GM23338 (cell line): ENCODE measurements around the gene ZNF865.

Source experiments
- CREB1 ChIP-seq: fragments of 250-450 bp; sonication (Bioruptor Pico); IDR thresholded peaks from 2 replicates; pipeline ENCODE4 v1.5.0; 2020; ENCODE audit warnings: low read depth, mild to moderate bottlenecking, moderate library complexity
- EZH2 ChIP-seq: fragments of 200-600 bp; sonication (generic); IDR thresholded peaks from one replicate; pipeline ENCODE4 v1.8.0; 2017; ENCODE audit warnings: antibody characterized with exemption, mild to moderate bottlenecking, low read depth; ENCODE audit not compliant: unreplicated experiment
- EZH2phosphoT487 ChIP-seq: fragments of 200-600 bp; sonication (generic); IDR thresholded peaks from one replicate; pipeline ENCODE4 v1.8.1; 2018; ENCODE audit warnings: antibody characterized with exemption; ENCODE audit not compliant: unreplicated experiment
- JUNB ChIP-seq: IDR thresholded peaks from one replicate; pipeline ENCODE4 v1.6.1; 2016; ENCODE audit warnings: antibody characterized with exemption; ENCODE audit not compliant: unreplicated experiment
- NANOG ChIP-seq: IDR thresholded peaks from 2 replicates; pipeline ENCODE4 v1.6.1; 2016; ENCODE audit warnings: antibody characterized with exemption, borderline replicate concordance
- POLR2AphosphoS5 ChIP-seq: IDR thresholded peaks from 2 replicates; pipeline ENCODE4 v1.6.1; 2016; ENCODE audit warnings: antibody characterized with exemption, low read depth
- STAT1 ChIP-seq: IDR thresholded peaks from one replicate; pipeline ENCODE4 v1.6.1; 2016; ENCODE audit warnings: antibody characterized with exemption; ENCODE audit not compliant: unreplicated experiment
- ZNF114 ChIP-seq: fragments of 250-450 bp; sonication (Bioruptor Pico); IDR thresholded peaks from 2 replicates; pipeline ENCODE4 v1.5.0; 2020; ENCODE audit warnings: mild to moderate bottlenecking, moderate library complexity
- ZNF331 ChIP-seq: fragments of 250-450 bp; sonication (Bioruptor Pico); IDR thresholded peaks from 2 replicates; pipeline ENCODE4 v1.5.0; 2020; ENCODE audit warnings: low read depth, mild to moderate bottlenecking, moderate library complexity
- TF ChIP-seq, protein P1 (sequence below), 2 experiments: fragments of 200-600 bp in 1 of 2; sonication (generic) in 1 of 2; conservative IDR thresholded peaks; 2 replicates each; pipeline versions ENCODE4 v1.5.1 to v1.6.1; 2016 to 2017; ENCODE audit warnings: antibody characterized with exemption in 2 of 2, low read depth in 2 of 2, mild to moderate bottlenecking in 2 of 2, moderate library complexity in 1 of 2
- TF ChIP-seq, protein P2 (sequence below): IDR thresholded peaks from one replicate; pipeline ENCODE4 v1.6.1; 2018; ENCODE audit warnings: antibody characterized with exemption; ENCODE audit not compliant: unreplicated experiment
- TF ChIP-seq, protein P3 (sequence below): fragments of 250-450 bp; sonication (Bioruptor Pico); IDR thresholded peaks from 2 replicates; pipeline ENCODE4 v1.5.0; 2020; ENCODE audit warnings: mild to moderate bottlenecking, moderate library complexity

DNA sequence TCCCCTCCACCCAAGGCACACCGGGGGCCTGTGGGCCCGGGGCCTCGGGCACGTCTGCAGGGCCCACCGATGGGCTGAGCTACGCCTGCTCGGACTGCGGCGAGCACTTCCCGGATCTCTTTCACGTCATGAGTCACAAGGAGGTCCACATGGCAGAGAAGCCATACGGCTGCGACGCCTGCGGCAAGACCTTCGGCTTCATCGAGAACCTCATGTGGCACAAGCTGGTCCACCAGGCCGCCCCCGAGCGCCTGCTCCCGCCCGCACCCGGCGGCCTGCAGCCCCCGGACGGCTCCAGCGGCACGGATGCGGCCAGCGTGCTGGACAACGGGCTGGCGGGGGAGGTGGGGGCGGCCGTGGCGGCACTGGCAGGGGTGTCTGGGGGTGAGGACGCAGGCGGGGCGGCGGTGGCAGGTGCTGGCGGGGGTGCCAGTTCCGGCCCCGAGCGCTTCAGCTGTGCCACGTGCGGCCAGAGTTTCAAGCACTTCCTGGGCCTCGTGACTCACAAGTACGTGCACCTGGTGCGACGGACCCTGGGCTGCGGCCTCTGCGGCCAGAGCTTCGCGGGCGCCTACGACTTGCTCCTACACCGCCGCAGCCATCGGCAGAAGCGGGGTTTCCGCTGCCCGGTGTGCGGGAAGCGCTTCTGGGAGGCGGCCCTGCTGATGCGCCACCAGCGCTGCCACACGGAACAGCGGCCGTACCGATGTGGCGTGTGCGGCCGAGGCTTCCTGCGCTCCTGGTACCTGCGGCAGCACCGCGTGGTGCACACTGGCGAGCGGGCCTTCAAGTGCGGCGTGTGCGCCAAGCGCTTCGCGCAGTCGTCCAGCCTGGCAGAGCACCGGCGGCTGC is 10.3 kb downstream of the ZNF865 start:
- TF ChIP-seq, protein P1, sequence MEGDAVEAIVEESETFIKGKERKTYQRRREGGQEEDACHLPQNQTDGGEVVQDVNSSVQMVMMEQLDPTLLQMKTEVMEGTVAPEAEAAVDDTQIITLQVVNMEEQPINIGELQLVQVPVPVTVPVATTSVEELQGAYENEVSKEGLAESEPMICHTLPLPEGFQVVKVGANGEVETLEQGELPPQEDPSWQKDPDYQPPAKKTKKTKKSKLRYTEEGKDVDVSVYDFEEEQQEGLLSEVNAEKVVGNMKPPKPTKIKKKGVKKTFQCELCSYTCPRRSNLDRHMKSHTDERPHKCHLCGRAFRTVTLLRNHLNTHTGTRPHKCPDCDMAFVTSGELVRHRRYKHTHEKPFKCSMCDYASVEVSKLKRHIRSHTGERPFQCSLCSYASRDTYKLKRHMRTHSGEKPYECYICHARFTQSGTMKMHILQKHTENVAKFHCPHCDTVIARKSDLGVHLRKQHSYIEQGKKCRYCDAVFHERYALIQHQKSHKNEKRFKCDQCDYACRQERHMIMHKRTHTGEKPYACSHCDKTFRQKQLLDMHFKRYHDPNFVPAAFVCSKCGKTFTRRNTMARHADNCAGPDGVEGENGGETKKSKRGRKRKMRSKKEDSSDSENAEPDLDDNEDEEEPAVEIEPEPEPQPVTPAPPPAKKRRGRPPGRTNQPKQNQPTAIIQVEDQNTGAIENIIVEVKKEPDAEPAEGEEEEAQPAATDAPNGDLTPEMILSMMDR (conservative IDR thresholded peaks at IDR 0.05; ENCODE audit: low read depth in 2 of 2), result no peak
- TF ChIP-seq EZH2 (no peak), JUNB (no peak), POLR2AphosphoS5 (no peak), ZNF114 (CRISPR knock-in tag) (no peak), NANOG (no peak), STAT1 (no peak), EZH2phosphoT487 (no peak), CREB1 (CRISPR knock-in tag) (no peak), ZNF331 (no peak)
- TF ChIP-seq, protein P2, sequence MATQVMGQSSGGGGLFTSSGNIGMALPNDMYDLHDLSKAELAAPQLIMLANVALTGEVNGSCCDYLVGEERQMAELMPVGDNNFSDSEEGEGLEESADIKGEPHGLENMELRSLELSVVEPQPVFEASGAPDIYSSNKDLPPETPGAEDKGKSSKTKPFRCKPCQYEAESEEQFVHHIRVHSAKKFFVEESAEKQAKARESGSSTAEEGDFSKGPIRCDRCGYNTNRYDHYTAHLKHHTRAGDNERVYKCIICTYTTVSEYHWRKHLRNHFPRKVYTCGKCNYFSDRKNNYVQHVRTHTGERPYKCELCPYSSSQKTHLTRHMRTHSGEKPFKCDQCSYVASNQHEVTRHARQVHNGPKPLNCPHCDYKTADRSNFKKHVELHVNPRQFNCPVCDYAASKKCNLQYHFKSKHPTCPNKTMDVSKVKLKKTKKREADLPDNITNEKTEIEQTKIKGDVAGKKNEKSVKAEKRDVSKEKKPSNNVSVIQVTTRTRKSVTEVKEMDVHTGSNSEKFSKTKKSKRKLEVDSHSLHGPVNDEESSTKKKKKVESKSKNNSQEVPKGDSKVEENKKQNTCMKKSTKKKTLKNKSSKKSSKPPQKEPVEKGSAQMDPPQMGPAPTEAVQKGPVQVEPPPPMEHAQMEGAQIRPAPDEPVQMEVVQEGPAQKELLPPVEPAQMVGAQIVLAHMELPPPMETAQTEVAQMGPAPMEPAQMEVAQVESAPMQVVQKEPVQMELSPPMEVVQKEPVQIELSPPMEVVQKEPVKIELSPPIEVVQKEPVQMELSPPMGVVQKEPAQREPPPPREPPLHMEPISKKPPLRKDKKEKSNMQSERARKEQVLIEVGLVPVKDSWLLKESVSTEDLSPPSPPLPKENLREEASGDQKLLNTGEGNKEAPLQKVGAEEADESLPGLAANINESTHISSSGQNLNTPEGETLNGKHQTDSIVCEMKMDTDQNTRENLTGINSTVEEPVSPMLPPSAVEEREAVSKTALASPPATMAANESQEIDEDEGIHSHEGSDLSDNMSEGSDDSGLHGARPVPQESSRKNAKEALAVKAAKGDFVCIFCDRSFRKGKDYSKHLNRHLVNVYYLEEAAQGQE, result no peak
- TF ChIP-seq, protein P3, sequence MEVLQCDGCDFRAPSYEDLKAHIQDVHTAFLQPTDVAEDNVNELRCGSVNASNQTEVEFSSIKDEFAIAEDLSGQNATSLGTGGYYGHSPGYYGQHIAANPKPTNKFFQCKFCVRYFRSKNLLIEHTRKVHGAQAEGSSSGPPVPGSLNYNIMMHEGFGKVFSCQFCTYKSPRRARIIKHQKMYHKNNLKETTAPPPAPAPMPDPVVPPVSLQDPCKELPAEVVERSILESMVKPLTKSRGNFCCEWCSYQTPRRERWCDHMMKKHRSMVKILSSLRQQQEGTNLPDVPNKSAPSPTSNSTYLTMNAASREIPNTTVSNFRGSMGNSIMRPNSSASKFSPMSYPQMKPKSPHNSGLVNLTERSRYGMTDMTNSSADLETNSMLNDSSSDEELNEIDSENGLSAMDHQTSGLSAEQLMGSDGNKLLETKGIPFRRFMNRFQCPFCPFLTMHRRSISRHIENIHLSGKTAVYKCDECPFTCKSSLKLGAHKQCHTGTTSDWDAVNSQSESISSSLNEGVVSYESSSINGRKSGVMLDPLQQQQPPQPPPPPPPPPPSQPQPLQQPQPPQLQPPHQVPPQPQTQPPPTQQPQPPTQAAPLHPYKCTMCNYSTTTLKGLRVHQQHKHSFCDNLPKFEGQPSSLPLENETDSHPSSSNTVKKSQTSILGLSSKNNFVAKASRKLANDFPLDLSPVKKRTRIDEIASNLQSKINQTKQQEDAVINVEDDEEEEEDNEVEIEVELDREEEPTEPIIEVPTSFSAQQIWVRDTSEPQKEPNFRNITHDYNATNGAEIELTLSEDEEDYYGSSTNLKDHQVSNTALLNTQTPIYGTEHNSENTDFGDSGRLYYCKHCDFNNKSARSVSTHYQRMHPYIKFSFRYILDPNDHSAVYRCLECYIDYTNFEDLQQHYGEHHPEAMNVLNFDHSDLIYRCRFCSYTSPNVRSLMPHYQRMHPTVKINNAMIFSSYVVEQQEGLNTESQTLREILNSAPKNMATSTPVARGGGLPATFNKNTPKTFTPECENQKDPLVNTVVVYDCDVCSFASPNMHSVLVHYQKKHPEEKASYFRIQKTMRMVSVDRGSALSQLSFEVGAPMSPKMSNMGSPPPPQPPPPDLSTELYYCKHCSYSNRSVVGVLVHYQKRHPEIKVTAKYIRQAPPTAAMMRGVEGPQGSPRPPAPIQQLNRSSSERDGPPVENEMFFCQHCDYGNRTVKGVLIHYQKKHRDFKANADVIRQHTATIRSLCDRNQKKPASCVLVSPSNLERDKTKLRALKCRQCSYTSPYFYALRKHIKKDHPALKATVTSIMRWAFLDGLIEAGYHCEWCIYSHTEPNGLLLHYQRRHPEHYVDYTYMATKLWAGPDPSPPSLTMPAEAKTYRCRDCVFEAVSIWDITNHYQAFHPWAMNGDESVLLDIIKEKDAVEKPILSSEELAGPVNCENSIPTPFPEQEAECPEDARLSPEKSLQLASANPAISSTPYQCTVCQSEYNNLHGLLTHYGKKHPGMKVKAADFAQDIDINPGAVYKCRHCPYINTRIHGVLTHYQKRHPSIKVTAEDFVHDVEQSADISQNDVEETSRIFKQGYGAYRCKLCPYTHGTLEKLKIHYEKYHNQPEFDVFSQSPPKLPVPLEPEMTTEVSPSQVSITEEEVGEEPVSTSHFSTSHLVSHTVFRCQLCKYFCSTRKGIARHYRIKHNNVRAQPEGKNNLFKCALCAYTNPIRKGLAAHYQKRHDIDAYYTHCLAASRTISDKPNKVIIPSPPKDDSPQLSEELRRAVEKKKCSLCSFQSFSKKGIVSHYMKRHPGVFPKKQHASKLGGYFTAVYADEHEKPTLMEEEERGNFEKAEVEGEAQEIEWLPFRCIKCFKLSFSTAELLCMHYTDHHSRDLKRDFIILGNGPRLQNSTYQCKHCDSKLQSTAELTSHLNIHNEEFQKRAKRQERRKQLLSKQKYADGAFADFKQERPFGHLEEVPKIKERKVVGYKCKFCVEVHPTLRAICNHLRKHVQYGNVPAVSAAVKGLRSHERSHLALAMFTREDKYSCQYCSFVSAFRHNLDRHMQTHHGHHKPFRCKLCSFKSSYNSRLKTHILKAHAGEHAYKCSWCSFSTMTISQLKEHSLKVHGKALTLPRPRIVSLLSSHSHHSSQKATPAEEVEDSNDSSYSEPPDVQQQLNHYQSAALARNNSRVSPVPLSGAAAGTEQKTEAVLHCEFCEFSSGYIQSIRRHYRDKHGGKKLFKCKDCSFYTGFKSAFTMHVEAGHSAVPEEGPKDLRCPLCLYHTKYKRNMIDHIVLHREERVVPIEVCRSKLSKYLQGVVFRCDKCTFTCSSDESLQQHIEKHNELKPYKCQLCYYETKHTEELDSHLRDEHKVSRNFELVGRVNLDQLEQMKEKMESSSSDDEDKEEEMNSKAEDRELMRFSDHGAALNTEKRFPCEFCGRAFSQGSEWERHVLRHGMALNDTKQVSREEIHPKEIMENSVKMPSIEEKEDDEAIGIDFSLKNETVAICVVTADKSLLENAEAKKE (CRISPR knock-in tag), result no peak
